Stimulated activated CD8-positive, alpha-beta memory T cell treated with anti-CD3 and anti-CD28 coated beads, Interleukin-15, amount 100 ng/mL, for 1 hour (primary cell): ENCODE results near the gene TEAD3.

Experiments
- DNase-seq: peaks from one replicate; pipeline ENCODE4 v3.0.0-alpha.2; 2020; ENCODE audit warnings: low read depth

TEAD3 gene

GRCh38 chr6:35475573-35475972 lies 21.3 kb downstream of the TEAD3 start:
- no peak for DNase-seq

DNA sequence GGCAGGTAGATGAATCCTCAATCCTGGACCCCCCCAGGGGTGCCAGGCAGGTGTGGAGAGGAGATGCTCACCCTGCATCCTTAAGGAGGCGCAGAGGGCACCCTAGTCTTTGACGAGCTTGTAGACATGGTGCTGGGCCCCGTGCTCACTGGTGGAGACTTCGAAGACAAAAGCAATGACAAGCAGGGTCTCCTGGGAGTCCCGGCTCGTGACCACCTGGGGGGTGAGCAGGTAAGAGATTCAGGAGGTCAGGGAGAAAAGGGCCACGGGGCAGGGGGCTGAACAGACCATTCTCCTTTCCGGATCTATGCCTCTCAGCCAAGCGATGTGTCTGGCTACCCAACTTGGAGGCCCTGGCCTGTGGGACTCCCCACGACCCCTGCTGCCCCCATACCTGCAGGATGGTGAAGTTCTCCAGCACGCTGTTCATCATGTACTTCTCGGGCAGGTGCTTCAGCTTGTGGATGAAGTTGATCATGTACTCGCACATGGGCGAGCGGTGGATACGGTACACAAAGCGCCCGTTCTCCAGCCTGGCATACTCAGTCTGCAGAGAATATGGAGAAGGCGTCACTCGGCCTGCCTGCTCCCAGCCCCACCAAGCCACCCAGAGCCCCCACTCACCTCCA lies 21.8 kb downstream of the TEAD3 start:
- no peak for DNase-seq

GRCh38 chr6:35474131-35474941 lies 22.5 kb downstream of the TEAD3 start:
- DNase-seq, result no peak

GRCh38 chr6:35473850-35474130 lies 23.1 kb downstream of the TEAD3 start:
- no peak for DNase-seq

DNA sequence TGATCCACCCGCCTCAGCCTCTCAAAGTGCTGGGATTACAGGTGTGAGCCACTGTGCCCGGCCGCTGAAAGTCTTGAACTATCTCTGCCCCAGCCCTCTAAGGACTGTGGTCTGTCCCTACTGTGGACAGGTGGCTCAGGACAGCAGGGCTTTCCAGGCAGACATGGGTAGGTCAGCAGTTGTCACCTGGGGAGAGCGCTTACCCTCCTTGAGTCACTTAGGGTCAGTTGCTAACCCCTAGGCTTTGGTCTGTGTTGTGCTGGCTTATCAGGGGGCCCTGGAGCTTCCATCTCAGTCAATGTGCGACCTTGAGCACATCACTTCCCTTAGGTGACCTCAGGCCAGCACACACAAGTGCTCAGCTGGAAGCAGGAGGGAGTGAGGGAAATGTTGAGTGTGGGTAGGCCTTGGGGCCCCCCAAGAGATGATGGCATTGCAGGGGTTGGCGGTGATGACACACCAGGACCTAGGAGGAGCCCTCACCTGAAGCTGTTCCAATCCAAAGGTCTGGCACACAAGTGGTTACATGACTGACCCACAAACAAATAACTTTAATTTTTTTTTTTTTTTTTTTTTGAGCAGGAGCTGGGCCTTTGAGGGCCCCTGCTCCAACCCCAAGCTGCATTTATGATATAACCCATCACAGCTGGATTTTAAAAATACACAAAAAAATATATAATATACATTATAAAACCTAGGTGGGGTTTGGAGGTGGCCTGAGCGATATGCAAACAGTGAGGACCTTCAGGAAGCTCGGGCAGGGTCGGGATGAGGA lies 23.6 kb downstream of the TEAD3 start:
- DNase-seq, result no peak

- no peak for DNase-seq
These were observed 25.0 kb downstream of the TEAD3 start for GRCh38 chr6:35471836-35472345.

DNA sequence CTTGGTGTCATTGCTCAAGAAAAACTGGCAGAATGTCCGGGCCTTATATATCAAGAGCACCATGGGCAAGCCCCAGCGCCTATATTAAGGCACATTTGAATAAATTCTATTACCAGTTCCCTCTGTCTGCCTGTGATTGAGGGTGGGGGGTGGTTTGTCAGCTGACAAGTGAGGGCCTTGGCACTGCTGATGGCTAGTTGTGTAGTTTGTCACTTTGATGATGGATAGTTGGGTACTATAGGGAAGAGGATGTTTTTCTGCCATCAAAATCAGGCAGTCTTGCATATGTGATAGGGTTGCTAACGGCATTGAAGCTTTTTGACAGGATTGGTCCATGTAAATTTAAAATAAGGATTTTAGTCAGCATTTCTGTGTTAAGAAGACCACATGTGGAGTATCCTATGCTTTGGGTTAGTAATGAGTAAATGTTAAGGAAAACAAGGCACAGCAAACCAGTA lies 26.2 kb downstream of the TEAD3 start:
- no peak for DNase-seq

DNA sequence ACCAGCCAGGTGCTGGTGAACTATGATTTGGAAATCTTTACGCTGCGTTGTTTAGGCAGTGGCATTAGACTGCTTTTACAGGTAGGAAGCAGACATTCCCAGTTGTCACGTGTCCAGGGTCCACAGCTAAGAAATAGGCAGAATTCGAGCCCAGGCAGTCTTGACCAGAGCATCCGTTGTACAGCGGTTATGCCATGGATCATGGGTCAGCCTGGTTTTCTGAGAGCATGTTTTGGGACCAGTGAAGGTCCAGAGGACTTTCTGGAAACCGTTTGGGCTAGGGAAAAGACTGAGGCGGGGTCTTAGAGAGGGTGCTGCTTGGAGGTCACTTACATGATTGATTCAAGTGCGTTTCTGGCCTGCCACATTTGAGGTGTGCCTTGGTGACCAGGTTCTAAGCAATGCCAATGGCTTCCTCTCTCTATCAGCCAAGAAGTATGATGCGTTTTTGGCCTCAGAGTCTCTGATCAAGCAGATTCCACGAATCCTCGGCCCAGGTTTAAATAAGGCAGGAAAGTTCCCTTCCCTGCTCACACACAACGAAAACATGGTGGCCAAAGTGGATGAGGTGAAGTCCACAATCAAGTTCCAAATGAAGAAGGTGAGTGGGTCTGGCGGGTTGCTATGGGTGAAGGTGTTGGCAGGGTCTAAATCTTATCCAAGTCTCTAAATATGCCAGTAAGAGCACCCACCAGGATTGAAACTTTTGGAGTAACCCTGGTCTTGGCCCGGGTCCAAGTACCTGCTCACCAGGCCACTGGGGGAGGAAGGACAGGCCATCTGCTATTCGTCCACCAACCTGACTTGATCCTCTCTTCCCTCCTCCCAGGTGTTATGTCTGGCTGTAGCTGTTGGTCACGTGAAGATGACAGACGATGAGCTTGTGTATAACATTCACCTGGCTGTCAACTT lies 26.9 kb downstream of the TEAD3 start:
- DNase-seq, result no peak

DNA sequence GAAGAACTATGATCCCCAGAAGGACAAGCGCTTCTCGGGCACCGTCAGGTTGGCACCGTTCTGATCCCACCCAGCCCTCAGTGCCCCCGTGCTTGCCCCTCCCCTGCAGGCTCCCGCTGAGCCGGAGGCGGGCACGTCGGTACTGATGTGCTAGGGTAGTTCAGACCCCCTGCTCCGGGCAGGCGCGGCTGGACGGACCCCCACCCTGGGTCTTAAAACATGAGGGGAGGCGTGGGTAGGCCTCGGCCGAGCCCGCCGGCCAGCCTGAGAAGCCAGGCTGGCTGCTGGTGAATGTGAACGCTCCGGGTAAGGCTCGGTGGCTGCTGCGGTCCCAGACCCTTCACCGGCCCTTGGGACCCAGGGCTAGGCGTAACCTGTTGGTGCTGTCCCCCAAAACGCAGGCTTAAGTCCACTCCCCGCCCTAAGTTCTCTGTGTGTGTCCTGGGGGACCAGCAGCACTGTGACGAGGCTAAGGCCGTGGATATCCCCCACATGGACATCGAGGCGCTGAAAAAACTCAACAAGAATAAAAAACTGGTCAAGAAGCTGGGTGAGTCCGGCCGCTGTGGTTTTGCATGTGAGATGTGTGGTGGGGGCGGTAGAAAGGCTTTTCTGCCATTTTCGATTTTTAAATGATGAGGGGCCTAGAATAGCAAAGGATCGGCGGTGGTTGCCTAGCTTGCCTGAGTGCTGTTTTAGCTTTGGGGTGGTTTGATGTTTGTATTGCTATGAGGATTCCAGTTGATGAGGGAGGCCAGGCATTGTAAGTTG lies 27.7 kb downstream of the TEAD3 start:
- DNase-seq, result no peak

GRCh38 chr6:35468181-35468979 lies 28.5 kb downstream of the TEAD3 start, which contains the start of gene RPL10A:
RPL10A (plus strand) TSS chr6:35468401; CDS start chr6:35468435, 34 bp downstream.
- peak; percentile 90 for DNase-seq

- no peak for DNase-seq
These were observed 31.2 kb downstream of the TEAD3 start for GRCh38 chr6:35465646-35466045.

GRCh38 chr6:35463292-35463691 lies 33.6 kb downstream of the TEAD3 start:
- no peak for DNase-seq

- DNase-seq, result no peak
These were observed 35.6 kb downstream of the TEAD3 start for GRCh38 chr6:35461270-35461669.

DNA sequence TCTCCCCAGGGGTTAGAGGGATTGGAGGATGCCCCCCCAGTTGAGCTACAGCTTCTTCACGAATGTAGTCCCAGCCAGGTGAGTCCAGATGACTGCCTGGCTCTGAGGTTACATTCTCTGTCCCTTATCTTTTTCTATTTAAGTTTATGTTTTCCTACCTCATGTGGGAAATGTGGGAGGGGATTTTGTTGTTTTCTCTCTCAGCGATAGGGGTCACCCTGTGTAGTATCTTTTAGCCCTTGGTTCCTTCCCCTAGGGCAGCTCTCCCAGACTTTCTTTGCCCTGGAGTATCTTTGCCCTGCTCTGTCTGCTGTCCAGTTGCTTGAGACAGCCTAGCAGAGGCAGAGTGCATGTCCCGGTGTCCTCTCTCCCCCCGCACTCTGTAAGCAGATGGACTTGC lies 39.0 kb downstream of the TEAD3 start:
- no peak for DNase-seq

- no peak for DNase-seq
These were observed 42.3 kb downstream of the TEAD3 start for GRCh38 chr6:35454391-35455110.

DNA sequence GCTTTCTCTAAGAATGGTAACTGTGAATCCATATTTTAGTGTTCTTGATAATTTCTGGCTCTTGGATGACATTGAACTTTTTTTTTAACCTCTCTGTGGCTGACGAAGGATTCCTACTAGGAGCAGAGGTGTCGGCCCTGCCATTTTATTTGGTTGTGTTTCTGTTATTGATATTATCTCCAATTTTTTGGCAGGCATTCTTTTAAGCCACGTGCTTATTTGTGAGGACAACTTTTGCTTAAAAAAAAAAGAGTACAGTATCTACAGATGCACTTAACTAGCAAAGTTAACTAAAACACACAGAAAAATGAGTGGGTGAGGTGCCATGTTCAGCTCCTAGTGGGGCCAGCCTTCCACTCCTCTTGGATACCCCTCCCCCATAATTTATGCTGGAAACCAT lies 43.6 kb downstream of the TEAD3 start:
- no peak for DNase-seq

GRCh38 chr6:35452183-35453090 lies 44.4 kb downstream of the TEAD3 start, which contains the start of gene FANCE:
FANCE (plus strand) TSS chr6:35452338; CDS start chr6:35452546, 208 bp downstream.
- peak; percentile 79 for DNase-seq
